Esophagus squamous epithelium (tissue), 5 donors: ENCODE measurements around the gene NUFIP2. TPM values are rescaled to one million over a fixed set of nuclear protein-coding genes. Genes with fewer than 3 reads are reported as not detected.

Experiments used
- DNase-seq: peaks from one replicate; lab custom pipeline; 2025; lab: John Stamatoyannopoulos, UW
- H3K27ac ChIP-seq, 4 donors: fragments of 200-600 bp; sonication (generic); one replicate each; pipeline ENCODE4 v1.5.1; 2016 to 2019; ENCODE audit warnings: mild to moderate bottlenecking in 1 of 4
- H3K27me3 ChIP-seq, 4 donors: fragments of 200-600 bp; sonication (generic); 1 replicate in 3 of 4; 2 replicates in 1 of 4; pipeline versions ENCODE4 v1.5.1 to v1.6.0; 2017 to 2021; ENCODE audit warnings: antibody characterized with exemption in 1 of 4
- H3K36me3 ChIP-seq, 3 donors: fragments of 200-600 bp; sonication (generic); one replicate each; pipeline ENCODE4 v1.5.1; 2016 to 2019
- H3K4me1 ChIP-seq, 3 donors: fragments of 200-600 bp; sonication (generic); one replicate each; pipeline ENCODE4 v1.5.1; 2017 to 2019
- H3K4me3 ChIP-seq, 4 donors: fragments of 200-600 bp; sonication (generic); 1 replicate in 3 of 4; 2 replicates in 1 of 4; pipeline ENCODE4 v1.5.1; 2016 to 2019; ENCODE audit warnings: mild to moderate bottlenecking in 2 of 4, moderate library complexity in 1 of 4
- H3K9me3 ChIP-seq, 3 donors: fragments of 200-600 bp; sonication (generic); one replicate each; pipeline ENCODE4 v1.5.1; 2016 to 2019
- CTCF ChIP-seq, 6 experiments: fragments of 450-650 bp in 4 of 6; fragments of 200-600 bp in 2 of 6; sonication (generic) in 2 of 6; IDR thresholded peaks; one replicate each; pipeline ENCODE4 v1.5.1; 2016 to 2019; ENCODE audit warnings: antibody characterized with exemption in 6 of 6, mild to moderate bottlenecking in 4 of 6, moderate library complexity in 4 of 6
- POLR2A ChIP-seq, 4 donors: fragments of 450-650 bp; IDR thresholded peaks; one replicate each; pipeline ENCODE4 v1.6.1; 2017; ENCODE audit warnings: antibody characterized with exemption in 4 of 4, mild to moderate bottlenecking in 4 of 4, moderate library complexity in 3 of 4
- WGBS, 2 donors: methylation state at CpG; one replicate each; pipeline ENCODE4 v1.1.5; 2018; 5-methylcytosine and 5-hydroxymethylcytosine counted together
- intact Hi-C: fragments of 100-400 bp; cut with DNase I; formaldehyde crosslinking; loops from one replicate; pipeline ENCODE4 v1.15.0; 2022
- total RNA-seq, 4 donors: library from RNA; depleted of rRNA; stranded (reverse); fragments of >200 nt; gene quantifications; one replicate each; pipeline ENCODE4 v1.1.0, GENCODE V29; 2016
- donor health status: DM: yes; HTN: yes; CAD: no.

The NUFIP2 gene
- total RNA-seq, 4 donors from 2014 or later, result 20.5 to 33.0 (median 28.4) TPM

GRCh38 chr17:29252101-29252791 is 41.7 kb downstream of the NUFIP2 start:
- Histone ChIP-seq H3K36me3 (peaks cover 0 to 15% (median 0%) of the 10 kb centered on the region in 3 donors), H3K4me3 (no peak overlapping the region), H3K27ac (peak overlapping the region in 2 of 4 donors; percentile 9 to 34), H3K27me3 (no peaks in the 10 kb centered on the region), H3K4me1 (peaks cover 3 to 43% (median 16%) of the 10 kb centered on the region in 3 donors), H3K9me3 (no peaks in the 10 kb centered on the region)
- 72 to 75% methylated on average over 7 of the region's 7 CpGs for WGBS, 2 donors
- no peak for DNase-seq
- TF ChIP-seq CTCF (IDR thresholded peaks at IDR 0.05), result peak in 3 of 6 experiments; percentile 30 to 39 (median 39)
- no peak for TF ChIP-seq POLR2A (IDR thresholded peaks at IDR 0.05)
- intact Hi-C loops, result no loop called here

GRCh38 chr17:29251184-29251583 is 42.8 kb downstream of the NUFIP2 start:
- H3K4me3 ChIP-seq, result no peak overlapping the region
- TF ChIP-seq CTCF (IDR thresholded peaks at IDR 0.05), result no peak
- no peak for TF ChIP-seq POLR2A (IDR thresholded peaks at IDR 0.05)
- WGBS, 2 donors, result 41 to 66% methylated on average over 2 of the region's 2 CpGs
- DNase-seq, result no peak
- peaks cover 3 to 32% (median 14%) of the 10 kb centered on the region in 3 donors for H3K4me1 ChIP-seq
- intact Hi-C loops, result no loop called here
- no peaks in the 10 kb centered on the region for H3K9me3 ChIP-seq
- H3K36me3 ChIP-seq, result peaks cover 0 to 15% (median 0%) of the 10 kb centered on the region in 3 donors
- no peak overlapping the region for H3K27ac ChIP-seq
- H3K27me3 ChIP-seq, result no peaks in the 10 kb centered on the region

- no peak overlapping the region for H3K27ac ChIP-seq
- 86 to 89% methylated on average over 1 of the region's 1 CpG for WGBS, 2 donors
These were observed 43.3 kb downstream of the NUFIP2 start for GRCh38 chr17:29250666-29251065.

GRCh38 chr17:29248845-29249244 is 45.1 kb downstream of the NUFIP2 start:
- TF ChIP-seq CTCF (IDR thresholded peaks at IDR 0.05) (no peak), POLR2A (IDR thresholded peaks at IDR 0.05) (no peak)
- intact Hi-C loops, result no loop called here

More at GRCh38 chr17:29250666-29251065, 43.3 kb downstream of the NUFIP2 start:
- H3K27me3 ChIP-seq, result no peaks in the 10 kb centered on the region
- no peak overlapping the region for H3K4me3 ChIP-seq
- DNase-seq, result no peak
- H3K4me1 ChIP-seq, result peaks cover 3 to 27% (median 8%) of the 10 kb centered on the region in 3 donors
- H3K36me3 ChIP-seq, result peaks cover 0 to 15% (median 0%) of the 10 kb centered on the region in 3 donors
- TF ChIP-seq CTCF (IDR thresholded peaks at IDR 0.05) (no peak), POLR2A (IDR thresholded peaks at IDR 0.05) (no peak)
- intact Hi-C loops, result no loop called here
- no peaks in the 10 kb centered on the region for H3K9me3 ChIP-seq

GRCh38 chr17:29247219-29247618 is 46.7 kb downstream of the NUFIP2 start:
- H3K36me3 ChIP-seq, result no peaks in the 10 kb centered on the region
- DNase-seq, result no peak
- H3K27ac ChIP-seq, result no peak overlapping the region
- H3K4me3 ChIP-seq, result no peak overlapping the region
- no peak for TF ChIP-seq CTCF (IDR thresholded peaks at IDR 0.05)
- no peak for TF ChIP-seq POLR2A (IDR thresholded peaks at IDR 0.05)
- H3K27me3 ChIP-seq, result no peaks in the 10 kb centered on the region
- H3K9me3 ChIP-seq, result no peaks in the 10 kb centered on the region
- intact Hi-C loops, result no loop called here
- WGBS, 2 donors, result 68 to 70% methylated on average over 2 of the region's 2 CpGs
- H3K4me1 ChIP-seq, result peaks cover 0 to 10% (median under 1%) of the 10 kb centered on the region in 3 donors

More at GRCh38 chr17:29248845-29249244, 45.1 kb downstream of the NUFIP2 start:
- Histone ChIP-seq H3K27me3 (no peaks in the 10 kb centered on the region), H3K4me3 (no peak overlapping the region), H3K36me3 (peaks cover 0 to under 1% (median 0%) of the 10 kb centered on the region in 3 donors), H3K4me1 (peaks cover 3 to 18% (median 4%) of the 10 kb centered on the region in 3 donors), H3K27ac (no peak overlapping the region), H3K9me3 (no peaks in the 10 kb centered on the region)
- DNase-seq, result no peak
- WGBS, 2 donors, result 62 to 79% methylated on average over 3 to 4 of the region's 5 CpGs
